ENCODE measurements around the gene HOXC4.
A peak's percentile ranks its signal among the peaks of the same experiment; 100 is the strongest.

Gene HOXC4

DNA sequence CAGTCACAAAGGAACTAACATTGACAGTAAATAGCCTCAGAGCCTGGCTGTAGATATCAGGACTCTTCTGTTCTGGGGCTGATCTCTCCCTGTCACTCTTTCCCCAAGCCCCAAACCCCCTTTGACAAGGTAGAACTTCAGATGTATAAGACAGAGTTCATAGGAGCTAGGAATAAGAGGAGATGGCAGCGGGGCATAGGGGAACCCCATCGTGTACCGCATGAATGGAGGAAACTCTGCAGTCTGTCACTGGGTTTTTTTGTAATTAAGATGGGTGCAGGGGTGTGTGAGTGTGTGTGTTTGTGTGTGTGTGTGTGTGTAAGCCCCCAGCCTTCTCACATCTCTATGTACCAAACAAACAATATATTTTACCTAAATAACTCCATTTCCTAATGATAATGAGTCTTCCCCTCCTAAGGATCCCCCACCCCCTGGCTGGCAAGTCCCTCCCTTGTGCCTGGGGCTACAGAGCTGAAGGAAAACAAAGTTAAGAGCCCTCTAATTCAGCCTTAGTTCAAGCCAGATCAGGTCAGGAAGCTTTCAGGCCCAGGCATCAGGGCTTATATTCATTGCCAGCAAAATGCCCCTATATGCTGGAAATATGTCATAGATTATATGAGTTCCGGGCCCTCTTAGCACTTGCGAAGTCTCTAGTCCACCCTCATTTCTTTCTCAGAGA, 9.1 kb upstream of the HOXC4 start:
- peaks cover 85% of the 10 kb centered on the region for H3K27me3 ChIP-seq (ENCODE audit: insufficient read depth, low read length)
- no peak overlapping the region for H2BK5ac ChIP-seq (ENCODE audit: low read depth, low read length, poor library complexity)
- H2BK12ac ChIP-seq (ENCODE audit: low read length): no peak overlapping the region
- H3K23ac ChIP-seq (ENCODE audit: low read length): no peak overlapping the region
- H3K36me3 ChIP-seq (ENCODE audit: control insufficient read depth in 1 of 2, insufficient read depth in 2 of 2, low read length in 2 of 2): no peaks in the 10 kb centered on the region
- no peak for DNase-seq
- H3K4me1 ChIP-seq (ENCODE audit: control insufficient read depth in 1 of 2, insufficient read depth in 2 of 2, low read length in 2 of 2): no peaks in the 10 kb centered on the region
- peaks cover 10% of the 10 kb centered on the region for H3K9me3 ChIP-seq (ENCODE audit: insufficient read depth, low read depth, low read length)
- no peak overlapping the region for H4K12ac ChIP-seq (ENCODE audit: low read depth, low read length)
- H3K4me3 ChIP-seq (ENCODE audit: low read depth, low read length): no peak overlapping the region
- no peak overlapping the region for H3K27ac ChIP-seq (ENCODE audit: low read depth, low read length)
- no peaks in the 10 kb centered on the region for H3K79me1 ChIP-seq (ENCODE audit: low read length)
- no peak overlapping the region for H2BK120ac ChIP-seq (ENCODE audit: insufficient read depth, low read length, poor library complexity)
- H3K4ac ChIP-seq (ENCODE audit: low read depth, low read length): no peak overlapping the region
- no peak overlapping the region for H2AK5ac ChIP-seq (ENCODE audit: low read length)
- H3K4me2 ChIP-seq (ENCODE audit: low read length): no peak overlapping the region
- no peak overlapping the region for H4K91ac ChIP-seq (ENCODE audit: low read depth, low read length)
- no peak overlapping the region for H4K8ac ChIP-seq (ENCODE audit: low read depth, low read length)
- no peak overlapping the region for H3K9ac ChIP-seq (ENCODE audit: low read length)
- H3K18ac ChIP-seq (ENCODE audit: low read length): no peak overlapping the region
- no CpG with 5 or more reads among the region's 5 CpGs for WGBS (ENCODE audit: extremely low coverage, insufficient coverage, insufficient read length)
- H3K79me2 ChIP-seq (ENCODE audit: control insufficient read depth, insufficient read depth, low read length, poor library complexity): no peaks in the 10 kb centered on the region
- H3K14ac ChIP-seq (ENCODE audit: low read length): no peak overlapping the region
- H2AFZ ChIP-seq (ENCODE audit: insufficient read depth, low read length, poor library complexity): no peak overlapping the region

DNA sequence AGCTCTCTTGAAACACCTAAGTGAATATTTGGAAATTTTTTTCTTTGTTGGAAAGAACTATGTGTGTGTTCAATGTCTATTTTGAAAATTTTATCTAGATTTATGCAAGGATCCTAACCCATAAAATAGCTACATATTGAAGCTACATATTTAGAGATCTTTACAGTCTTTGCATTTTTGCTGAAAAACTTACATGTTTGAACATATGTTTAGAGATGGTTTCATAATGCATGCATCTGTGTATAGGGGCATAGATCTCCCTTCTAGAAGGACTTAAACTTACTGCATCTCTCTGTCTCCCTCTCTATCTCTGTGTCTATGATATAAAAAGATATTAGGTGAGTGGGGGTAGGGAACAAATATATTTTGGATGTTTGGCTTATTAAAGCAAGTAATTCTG, 8.2 kb upstream of the HOXC4 start:
- H3K4me2 ChIP-seq (ENCODE audit: low read length): no peak overlapping the region
- no peak overlapping the region for H3K4me3 ChIP-seq (ENCODE audit: low read depth, low read length)
- no peak overlapping the region for H3K23ac ChIP-seq (ENCODE audit: low read length)
- peaks cover 84% of the 10 kb centered on the region for H3K27me3 ChIP-seq (ENCODE audit: insufficient read depth, low read length)
- H2BK120ac ChIP-seq (ENCODE audit: insufficient read depth, low read length, poor library complexity): no peak overlapping the region
- no peaks in the 10 kb centered on the region for H3K36me3 ChIP-seq (ENCODE audit: control insufficient read depth in 1 of 2, insufficient read depth in 2 of 2, low read length in 2 of 2)
- no peak overlapping the region for H3K27ac ChIP-seq (ENCODE audit: low read depth, low read length)
- H3K9ac ChIP-seq (ENCODE audit: low read length): no peak overlapping the region
- no peak overlapping the region for H2BK5ac ChIP-seq (ENCODE audit: low read depth, low read length, poor library complexity)
- H2AFZ ChIP-seq (ENCODE audit: insufficient read depth, low read length, poor library complexity): no peak overlapping the region
- H2AK5ac ChIP-seq (ENCODE audit: low read length): no peak overlapping the region
- H3K79me1 ChIP-seq (ENCODE audit: low read length): no peaks in the 10 kb centered on the region
- no peak overlapping the region for H3K14ac ChIP-seq (ENCODE audit: low read length)
- H4K8ac ChIP-seq (ENCODE audit: low read depth, low read length): no peak overlapping the region
- no peak overlapping the region for H2BK12ac ChIP-seq (ENCODE audit: low read length)
- DNase-seq: peak in 1 of 2 donors; percentile 57
- H4K91ac ChIP-seq (ENCODE audit: low read depth, low read length): no peak overlapping the region
- H3K4ac ChIP-seq (ENCODE audit: low read depth, low read length): no peak overlapping the region
- H4K12ac ChIP-seq (ENCODE audit: low read depth, low read length): no peak overlapping the region
- H3K18ac ChIP-seq (ENCODE audit: low read length): no peak overlapping the region
- peaks cover 6% of the 10 kb centered on the region for H3K9me3 ChIP-seq (ENCODE audit: insufficient read depth, low read depth, low read length)
- H3K79me2 ChIP-seq (ENCODE audit: control insufficient read depth, insufficient read depth, low read length, poor library complexity): no peaks in the 10 kb centered on the region
- H3K4me1 ChIP-seq (ENCODE audit: control insufficient read depth in 1 of 2, insufficient read depth in 2 of 2, low read length in 2 of 2): no peaks in the 10 kb centered on the region

GRCh38 chr12:54045868-54046521, 7.6 kb upstream of the HOXC4 start:
- no peak overlapping the region for H2BK12ac ChIP-seq (ENCODE audit: low read length)
- no peak overlapping the region for H2AFZ ChIP-seq (ENCODE audit: insufficient read depth, low read length, poor library complexity)
- H4K12ac ChIP-seq (ENCODE audit: low read depth, low read length): no peak overlapping the region
- H3K9me3 ChIP-seq (ENCODE audit: insufficient read depth, low read depth, low read length): peaks cover 6% of the 10 kb centered on the region
- H3K36me3 ChIP-seq (ENCODE audit: control insufficient read depth in 1 of 2, insufficient read depth in 2 of 2, low read length in 2 of 2): no peaks in the 10 kb centered on the region
- H3K23ac ChIP-seq (ENCODE audit: low read length): no peak overlapping the region
- no peak overlapping the region for H3K27ac ChIP-seq (ENCODE audit: low read depth, low read length)
- H3K4me1 ChIP-seq (ENCODE audit: control insufficient read depth in 1 of 2, insufficient read depth in 2 of 2, low read length in 2 of 2): no peaks in the 10 kb centered on the region
- no CpG with 5 or more reads among the region's 16 CpGs for WGBS (ENCODE audit: extremely low coverage, insufficient coverage, insufficient read length)
- H3K27me3 ChIP-seq (ENCODE audit: insufficient read depth, low read length): peaks cover 85% of the 10 kb centered on the region
- H3K9ac ChIP-seq (ENCODE audit: low read length): no peak overlapping the region
- H2BK5ac ChIP-seq (ENCODE audit: low read depth, low read length, poor library complexity): no peak overlapping the region
- no peak overlapping the region for H4K91ac ChIP-seq (ENCODE audit: low read depth, low read length)
- no peak overlapping the region for H4K8ac ChIP-seq (ENCODE audit: low read depth, low read length)
- no peak for DNase-seq
- no peaks in the 10 kb centered on the region for H3K79me2 ChIP-seq (ENCODE audit: control insufficient read depth, insufficient read depth, low read length, poor library complexity)
- no peak overlapping the region for H3K18ac ChIP-seq (ENCODE audit: low read length)
- H2BK120ac ChIP-seq (ENCODE audit: insufficient read depth, low read length, poor library complexity): no peak overlapping the region
- no peak overlapping the region for H2AK5ac ChIP-seq (ENCODE audit: low read length)
- H3K4me3 ChIP-seq (ENCODE audit: low read depth, low read length): no peak overlapping the region
- H3K14ac ChIP-seq (ENCODE audit: low read length): no peak overlapping the region
- no peaks in the 10 kb centered on the region for H3K79me1 ChIP-seq (ENCODE audit: low read length)
- no peak overlapping the region for H3K4ac ChIP-seq (ENCODE audit: low read depth, low read length)
- H3K4me2 ChIP-seq (ENCODE audit: low read length): no peak overlapping the region

DNA sequence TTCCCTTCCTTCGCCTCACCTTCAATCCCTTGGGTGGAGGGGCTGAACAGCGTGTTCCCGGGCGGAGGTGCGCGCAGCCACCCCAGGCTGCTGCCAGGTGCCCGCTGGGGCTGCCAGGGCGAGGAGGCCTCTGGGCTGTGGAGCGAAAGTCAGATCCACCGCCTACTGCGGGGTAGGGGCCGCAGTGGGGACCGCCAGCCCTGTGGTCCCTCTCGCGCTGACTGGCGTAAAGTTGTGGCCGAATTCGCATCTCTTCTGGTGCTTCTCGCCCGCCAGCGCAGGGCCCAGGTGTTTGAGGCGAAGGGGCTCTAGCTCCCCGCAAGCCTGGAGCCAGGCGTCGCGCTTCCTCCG, 6.9 kb upstream of the HOXC4 start:
- no peak overlapping the region for H2BK12ac ChIP-seq (ENCODE audit: low read length)
- no peak overlapping the region for H3K9ac ChIP-seq (ENCODE audit: low read length)
- WGBS (ENCODE audit: extremely low coverage, insufficient coverage, insufficient read length): no CpG with 5 or more reads among the region's 27 CpGs
- no peaks in the 10 kb centered on the region for H3K79me2 ChIP-seq (ENCODE audit: control insufficient read depth, insufficient read depth, low read length, poor library complexity)
- H3K9me3 ChIP-seq (ENCODE audit: insufficient read depth, low read depth, low read length): peaks cover 6% of the 10 kb centered on the region
- H3K18ac ChIP-seq (ENCODE audit: low read length): no peak overlapping the region
- no peak for DNase-seq
- H3K23ac ChIP-seq (ENCODE audit: low read length): no peak overlapping the region
- no peak overlapping the region for H3K4me2 ChIP-seq (ENCODE audit: low read length)
- no peak overlapping the region for H4K12ac ChIP-seq (ENCODE audit: low read depth, low read length)
- H4K8ac ChIP-seq (ENCODE audit: low read depth, low read length): no peak overlapping the region
- H2BK5ac ChIP-seq (ENCODE audit: low read depth, low read length, poor library complexity): no peak overlapping the region
- H2AFZ ChIP-seq (ENCODE audit: insufficient read depth, low read length, poor library complexity): no peak overlapping the region
- H4K91ac ChIP-seq (ENCODE audit: low read depth, low read length): no peak overlapping the region
- H2BK120ac ChIP-seq (ENCODE audit: insufficient read depth, low read length, poor library complexity): no peak overlapping the region
- peaks cover 86% of the 10 kb centered on the region for H3K27me3 ChIP-seq (ENCODE audit: insufficient read depth, low read length)
- H3K79me1 ChIP-seq (ENCODE audit: low read length): no peaks in the 10 kb centered on the region
- H3K36me3 ChIP-seq (ENCODE audit: control insufficient read depth in 1 of 2, insufficient read depth in 2 of 2, low read length in 2 of 2): no peaks in the 10 kb centered on the region
- no peak overlapping the region for H3K27ac ChIP-seq (ENCODE audit: low read depth, low read length)
- H3K14ac ChIP-seq (ENCODE audit: low read length): no peak overlapping the region
- no peak overlapping the region for H2AK5ac ChIP-seq (ENCODE audit: low read length)
- H3K4me3 ChIP-seq (ENCODE audit: low read depth, low read length): no peak overlapping the region
- H3K4ac ChIP-seq (ENCODE audit: low read depth, low read length): no peak overlapping the region
- no peaks in the 10 kb centered on the region for H3K4me1 ChIP-seq (ENCODE audit: control insufficient read depth in 1 of 2, insufficient read depth in 2 of 2, low read length in 2 of 2)
